Fibroblast of the aortic adventitia (primary cell): ENCODE data around the gene LMTK2. TPM values are rescaled to one million over a fixed set of nuclear protein-coding genes. Genes with fewer than 3 reads are reported as not detected.

Experiments used
- DNase-seq: peaks from one replicate; pipeline ENCODE4 v3.0.0-alpha.2; 2010; ENCODE audit warnings: low read depth
- H3K4me3 ChIP-seq: 2 replicates; pipeline ENCODE4 v1.5.1; 2011; ENCODE audit warnings: low read depth, mild to moderate bottlenecking, control low read depth, low read length, moderate library complexity
- total RNA-seq: library from RNA; depleted of rRNA; stranded (reverse); fragments of >200 nt; gene quantifications from 2 replicates; pipeline ENCODE4 v1.2.3, GENCODE V29; 2012; ENCODE audit warnings: low replicate concordance
- TF ChIP-seq, protein P1 (sequence below): IDR thresholded peaks from 2 replicates; pipeline ENCODE4 v1.5.1; 2011; ENCODE audit warnings: mild to moderate bottlenecking, low read length, control low read depth, inconsistent platforms; ENCODE audit not compliant: insufficient read depth

LMTK2 gene
- total RNA-seq, 1 donor, result 10.8 TPM

DNA sequence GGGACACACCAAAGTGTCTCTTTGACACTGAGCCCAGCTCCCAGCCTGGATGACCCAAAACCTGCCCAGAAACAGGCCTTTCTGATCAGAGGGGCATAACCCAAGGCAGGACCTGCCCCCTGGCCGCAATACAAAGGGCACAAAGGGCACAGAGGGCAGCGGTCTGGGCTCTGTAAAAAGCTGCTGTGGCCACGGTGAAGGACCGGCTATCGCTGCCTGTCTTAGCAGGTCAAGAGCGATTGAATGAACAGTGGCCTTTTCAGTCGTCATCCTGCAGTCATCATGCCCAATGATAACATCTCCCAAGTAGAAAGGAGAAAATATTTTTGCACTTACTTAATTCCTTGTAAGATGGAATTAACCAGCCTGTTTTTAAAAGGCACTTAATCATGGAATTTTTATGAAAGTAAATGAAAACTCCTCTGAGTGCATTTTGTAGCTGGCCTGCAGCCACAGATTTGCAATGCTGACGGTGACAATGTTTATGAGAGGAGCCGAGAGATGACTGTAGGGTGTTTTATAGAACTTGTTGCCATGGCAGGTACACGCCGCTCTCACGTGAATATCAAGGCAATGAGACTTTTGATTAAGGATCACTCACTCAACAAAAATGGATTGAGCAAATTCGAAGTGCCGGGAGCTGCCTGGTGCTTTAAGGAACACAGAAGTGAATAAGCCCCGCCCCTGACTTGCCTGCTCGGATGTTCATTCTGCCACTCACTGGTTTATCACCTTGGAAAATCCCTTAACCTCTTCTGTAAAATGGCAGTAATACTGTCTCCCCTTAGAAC lies 57.2 kb downstream of the LMTK2 start:
- no peak overlapping the region for H3K4me3 ChIP-seq
- peak; percentile 41 for DNase-seq
- TF ChIP-seq, protein P1, sequence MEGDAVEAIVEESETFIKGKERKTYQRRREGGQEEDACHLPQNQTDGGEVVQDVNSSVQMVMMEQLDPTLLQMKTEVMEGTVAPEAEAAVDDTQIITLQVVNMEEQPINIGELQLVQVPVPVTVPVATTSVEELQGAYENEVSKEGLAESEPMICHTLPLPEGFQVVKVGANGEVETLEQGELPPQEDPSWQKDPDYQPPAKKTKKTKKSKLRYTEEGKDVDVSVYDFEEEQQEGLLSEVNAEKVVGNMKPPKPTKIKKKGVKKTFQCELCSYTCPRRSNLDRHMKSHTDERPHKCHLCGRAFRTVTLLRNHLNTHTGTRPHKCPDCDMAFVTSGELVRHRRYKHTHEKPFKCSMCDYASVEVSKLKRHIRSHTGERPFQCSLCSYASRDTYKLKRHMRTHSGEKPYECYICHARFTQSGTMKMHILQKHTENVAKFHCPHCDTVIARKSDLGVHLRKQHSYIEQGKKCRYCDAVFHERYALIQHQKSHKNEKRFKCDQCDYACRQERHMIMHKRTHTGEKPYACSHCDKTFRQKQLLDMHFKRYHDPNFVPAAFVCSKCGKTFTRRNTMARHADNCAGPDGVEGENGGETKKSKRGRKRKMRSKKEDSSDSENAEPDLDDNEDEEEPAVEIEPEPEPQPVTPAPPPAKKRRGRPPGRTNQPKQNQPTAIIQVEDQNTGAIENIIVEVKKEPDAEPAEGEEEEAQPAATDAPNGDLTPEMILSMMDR, result no peak

DNA sequence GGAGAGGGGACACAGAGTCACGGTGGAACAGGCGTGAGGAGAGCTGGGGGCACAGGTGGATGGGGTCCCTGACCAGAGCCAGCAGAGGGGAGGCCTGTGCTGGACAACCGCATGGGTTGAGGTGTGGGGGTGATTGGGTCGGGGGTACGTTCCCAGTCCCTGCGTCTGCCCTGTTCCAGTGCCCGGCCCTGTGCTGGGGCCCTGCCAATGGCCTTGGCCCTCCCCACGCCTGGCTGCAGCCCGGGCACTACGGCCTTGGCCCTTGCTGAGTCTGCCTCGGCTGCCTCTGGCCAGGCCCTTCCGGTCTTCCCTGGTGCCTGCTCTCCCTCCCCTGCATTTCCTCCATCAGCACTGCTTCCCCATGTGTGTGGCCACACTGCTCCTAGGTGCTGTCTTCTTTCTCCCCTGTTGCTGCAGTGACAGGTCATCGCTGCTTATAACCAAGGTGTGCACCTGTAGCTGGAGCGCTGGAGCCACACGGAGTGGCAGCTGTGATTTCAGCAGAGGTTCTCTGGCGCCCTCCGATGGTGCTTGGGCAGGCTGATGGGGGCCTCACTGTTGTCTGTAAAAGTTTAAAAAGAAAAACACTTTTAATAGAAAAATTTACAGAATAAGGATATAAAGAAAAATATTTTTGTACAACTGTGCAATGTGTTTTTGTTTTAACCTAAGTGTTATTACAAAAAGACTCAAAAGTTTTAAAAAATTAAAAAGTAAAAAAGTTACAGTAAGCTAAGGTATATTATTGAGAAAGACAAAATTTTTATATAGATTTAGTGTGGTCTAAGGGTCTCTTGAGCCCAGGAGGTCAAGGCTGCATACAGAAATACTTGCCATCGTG lies 59.4 kb downstream of the LMTK2 start:
- peak; percentile 17 for DNase-seq
- no peak overlapping the region for H3K4me3 ChIP-seq
- TF ChIP-seq, protein P1, result peak; percentile 61

DNA sequence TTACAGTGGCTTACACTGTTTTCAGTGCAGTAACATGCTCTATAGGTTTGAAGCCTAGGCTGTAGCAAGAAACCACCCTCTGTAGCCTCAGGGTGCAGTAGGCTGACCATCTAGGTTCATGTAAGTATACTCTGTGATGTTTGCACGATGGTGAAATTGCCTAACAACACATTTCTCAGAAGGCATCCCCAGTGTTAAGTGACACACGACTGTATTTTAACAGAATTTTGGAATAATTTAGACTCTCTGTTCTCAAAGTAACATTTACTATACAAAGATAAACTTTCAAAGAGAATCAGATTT lies 60.0 kb downstream of the LMTK2 start:
- H3K4me3 ChIP-seq, result no peak overlapping the region
- DNase-seq, result no peak
- TF ChIP-seq, protein P1, result no peak

DNA sequence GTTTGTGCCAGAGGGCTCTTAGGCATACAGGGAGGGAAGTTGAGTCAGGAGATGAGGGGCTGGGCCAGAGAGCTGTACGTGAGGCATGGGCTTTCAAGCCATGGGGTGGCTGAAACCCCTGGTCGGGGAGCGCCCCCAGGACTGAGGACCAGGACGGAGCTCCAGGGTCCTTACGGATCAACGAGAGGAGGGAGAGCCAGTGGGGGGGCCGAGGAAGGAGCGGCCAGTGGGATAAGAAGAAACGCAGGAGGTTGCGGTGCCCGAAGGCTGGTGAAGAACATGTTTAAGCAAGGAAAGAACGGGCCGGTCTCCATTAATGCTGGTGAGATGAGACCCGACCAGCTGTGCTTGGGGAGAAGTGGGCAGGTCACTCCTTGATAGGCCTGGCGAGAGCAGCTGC lies 61.0 kb downstream of the LMTK2 start:
- H3K4me3 ChIP-seq, result no peak overlapping the region
- TF ChIP-seq, protein P1, result no peak
- no peak for DNase-seq

GRCh38 chr7:98168181-98168903 lies 61.7 kb downstream of the LMTK2 start:
- TF ChIP-seq, protein P1, result peak; percentile 81
- H3K4me3 ChIP-seq, result no peak overlapping the region
- DNase-seq, result peak; percentile 71

- TF ChIP-seq, protein P1, result no peak
- no peak overlapping the region for H3K4me3 ChIP-seq
- no peak for DNase-seq
Observed at GRCh38 chr7:98168904-98169621, 62.4 kb downstream of the LMTK2 start.
